B cell (primary cell): ENCODE results near the gene STAT5A. TPM values are rescaled to one million over a fixed set of nuclear protein-coding genes. Genes with fewer than 3 reads are reported as not detected.
A peak's percentile ranks its signal among the peaks of the same experiment; 100 is the strongest.

ENCODE experiments used
- ATAC-seq: fragments of 200-7000 bp; cut with Tn5 transposase; one replicate; pipeline ENCODE4 v1.10.0; 2021; ENCODE audit warnings: low read depth, mild to moderate bottlenecking, moderate number of reproducible peaks, moderate library complexity
- CTCF ChIA-PET: fragments of 350-600 bp; sonication (Branson Sonifier 250); formaldehyde crosslinking; loops from one replicate; lab custom pipeline; 2021; ENCODE audit warnings: antibody characterized with exemption, inconsistent platforms; lab: Charles Lee
- POLR2A ChIA-PET: fragments of 350-600 bp; sonication (Branson Sonifier 250); formaldehyde crosslinking; loops from one replicate; lab custom pipeline; 2021; ENCODE audit warnings: antibody characterized with exemption; lab: Charles Lee
- DNase-seq: peaks from one replicate; pipeline ENCODE4 v3.0.0; 2013
- H2AFZ ChIP-seq: 2 replicates; pipeline ENCODE4 v1.6.1; 2012; ENCODE audit warnings: mild to moderate bottlenecking, low read depth, low read length; ENCODE audit not compliant: insufficient read depth, poor library complexity, severe bottlenecking
- H3K27ac ChIP-seq, 2 donors: 1 replicate in 1 of 2; 2 replicates in 1 of 2; pipeline ENCODE4 v1.5.1; 2012 to 2013; ENCODE audit warnings: low read length in 2 of 2, mild to moderate bottlenecking in 2 of 2, moderate library complexity in 1 of 2
- H3K27me3 ChIP-seq, 4 experiments: fragments of 200-600 bp in 1 of 4; sonication (generic) in 1 of 4; replicated peaks in 1 of 4; 1 replicate in 2 of 4; 2 replicates in 2 of 4; pipeline versions ENCODE4 v1.6.1 to v1.7.0; 2013 to 2016; ENCODE audit warnings: low read length in 3 of 4, mild to moderate bottlenecking in 2 of 4, mixed read lengths in 1 of 4, moderate library complexity in 1 of 4; ENCODE audit not compliant: insufficient read depth in 4 of 4, control insufficient read depth in 3 of 4; ENCODE audit errors: control extremely low read depth in 1 of 4
- H3K36me3 ChIP-seq, 2 experiments: replicated peaks in 1 of 2; 1 replicate in 1 of 2; 2 replicates in 1 of 2; pipeline versions ENCODE4 v1.6.1 to v1.7.1; 2013; ENCODE audit warnings: low read length in 1 of 2; ENCODE audit not compliant: insufficient read depth in 2 of 2, control insufficient read depth in 1 of 2; ENCODE audit errors: control extremely low read depth in 1 of 2, extremely low read depth in 1 of 2
- H3K4me1 ChIP-seq, 2 donors: fragments of 200-600 bp in 1 of 2; sonication (generic) in 1 of 2; 1 replicate in 1 of 2; 2 replicates in 1 of 2; pipeline versions ENCODE4 v1.5.1 to v1.6.1; 2013 to 2017; ENCODE audit warnings: low read length in 2 of 2; ENCODE audit not compliant: control insufficient read depth in 2 of 2, insufficient read depth in 2 of 2
- H3K4me2 ChIP-seq: replicated peaks from 2 replicates; pipeline ENCODE3; 2012; ENCODE audit warnings: mild to moderate bottlenecking, low read depth, low read length; ENCODE audit not compliant: poor library complexity, severe bottlenecking
- H3K4me3 ChIP-seq, 5 experiments: fragments of 200-600 bp in 1 of 5; sonication (generic) in 1 of 5; 1 replicate in 3 of 5; 2 replicates in 2 of 5; pipeline versions ENCODE4 v1.5.1 to v1.7.0; 2011 to 2016; ENCODE audit warnings: low read length in 4 of 5, mild to moderate bottlenecking in 4 of 5, low read depth in 2 of 5, control low read depth in 1 of 5, moderate library complexity in 1 of 5; ENCODE audit not compliant: insufficient read depth in 1 of 5; ENCODE audit errors: control extremely low read depth in 1 of 5, extremely low read depth in 1 of 5
- H3K79me2 ChIP-seq: fragments of 200-600 bp; sonication (generic); one replicate; pipeline ENCODE4 v1.6.0; 2016; ENCODE audit warnings: low read length; ENCODE audit not compliant: control insufficient read depth, insufficient read depth
- H3K9ac ChIP-seq: fragments of 200-600 bp; sonication (generic); 2 replicates; pipeline ENCODE4 v1.6.1; 2017; ENCODE audit warnings: mild to moderate bottlenecking, low read length, moderate library complexity
- H3K9me3 ChIP-seq, 3 donors: one replicate each; pipeline versions ENCODE4 v1.6.1 to v1.7.1; 2013; ENCODE audit warnings: low read length in 2 of 3; ENCODE audit not compliant: control insufficient read depth in 2 of 3, insufficient read depth in 1 of 3; ENCODE audit errors: control extremely low read depth in 1 of 3
- H4K20me1 ChIP-seq: 2 replicates; pipeline ENCODE4 v1.6.0; 2012; ENCODE audit warnings: mild to moderate bottlenecking, low read length; ENCODE audit not compliant: insufficient read depth, control insufficient read depth, poor library complexity, severe bottlenecking
- H3K27ac Mint-ChIP-seq: one replicate; pipeline ENCODE4 v1.8.0; 2021; ENCODE audit warnings: mixed read lengths
- H3K27me3 Mint-ChIP-seq: one replicate; pipeline ENCODE4 v1.8.0; 2021; ENCODE audit warnings: mixed read lengths
- H3K4me1 Mint-ChIP-seq: one replicate; pipeline ENCODE4 v1.8.0; 2021; ENCODE audit warnings: mixed read lengths
- H3K4me3 Mint-ChIP-seq: one replicate; pipeline ENCODE4 v1.8.0; 2021; ENCODE audit warnings: mixed read lengths
- H3K9me3 Mint-ChIP-seq: one replicate; pipeline ENCODE4 v1.8.0; 2022; ENCODE audit warnings: mixed read lengths; ENCODE audit not compliant: insufficient read depth
- CTCF ChIP-seq: fragments of 200-600 bp; IDR thresholded peaks from one replicate; pipeline ENCODE4 v1.8.0; 2022; ENCODE audit warnings: antibody characterized with exemption, mild to moderate bottlenecking
- EZH2 ChIP-seq: IDR thresholded peaks from 2 replicates; pipeline ENCODE4 v1.6.1; 2012; ENCODE audit warnings: borderline replicate concordance, low read depth, mild to moderate bottlenecking, moderate library complexity, low read length; ENCODE audit not compliant: insufficient read depth, poor library complexity, severe bottlenecking
- WGBS: methylation state at CpG from one replicate; pipeline ENCODE4 v1.1.5; 2013; ENCODE audit warnings: missing lambda C conversion rate; ENCODE audit not compliant: insufficient coverage; 5-methylcytosine and 5-hydroxymethylcytosine counted together
- intact Hi-C: fragments of 100-400 bp; cut with micrococcal nuclease; formaldehyde crosslinking; loops from one replicate; pipeline ENCODE4 v1.10.0; 2022
- polyA plus RNA-seq: library from polyadenylated mRNA; depleted of rRNA; stranded (reverse); fragments of >200 nt; gene quantifications from 2 replicates; pipeline ENCODE4 v1.2.3, GENCODE V29; 2012
- total RNA-seq, 2 donors: library from RNA; stranded (reverse); fragments of 120-200 nt in 1 of 2; gene quantifications; 1 replicate in 1 of 2; 2 replicates in 1 of 2; pipeline versions ENCODE4 v1.2.3 to v1.2.4, GENCODE V29; 2013 to 2022

Gene STAT5A
- total and polyA plus RNA-seq, 2 donors (not counting 1 experiment from before 2014, with no cell fraction given) = 48.8 to 110 TPM

GRCh38 chr17:42275527-42276358 lies 12.6 kb upstream of the STAT5A start:
- Histone ChIP-seq H3K4me2 (peak overlapping the region; percentile 97), H3K4me1 (peaks cover 42 to 44% of the 10 kb centered on the region in 2 donors), H3K4me3 (peak overlapping the region; percentile 73 to 86 (median 75)), H3K36me3 (no peaks in the 10 kb centered on the region), H4K20me1 (no peaks in the 10 kb centered on the region), H3K9me3 (no peaks in the 10 kb centered on the region), H2AFZ (peak overlapping the region; percentile 95), H3K79me2 (peaks cover 48% of the 10 kb centered on the region), H3K27me3 (no peaks in the 10 kb centered on the region), H3K27ac (peak overlapping the region; percentile 23 to 70), H3K9ac (peak overlapping the region; percentile 77)
- DNase-seq = no peak
- WGBS = under 1% methylated on average over 60 of the region's 82 CpGs
- no peaks in the 10 kb centered on the region for H3K9me3 Mint-ChIP-seq
- no peak for TF ChIP-seq CTCF
- CTCF ChIA-PET = interaction anchor here (2.0 to 3.5 kb wide), 2 partner anchors 28 to 130 kb away, joined by 5 to 21 read pairs; no protein-coding TSS in a partner anchor
- POLR2A ChIA-PET = interaction anchor here (0.7 to 1.7 kb wide), 4 partner anchors 13 to 53 kb away, joined by 3 to 8 read pairs (median 6); partner anchors contain the start of gene STAT5A
- no peaks in the 10 kb centered on the region for H3K27me3 Mint-ChIP-seq
- peak overlapping the region; percentile 88 for H3K27ac Mint-ChIP-seq
- intact Hi-C loops = loop anchor here (1.0 to 10.0 kb wide), 3 partner anchors 13 to 51 kb away; partner anchors contain the start of gene STAT5A
- peaks cover 57% of the 10 kb centered on the region for H3K4me1 Mint-ChIP-seq
- peak; percentile 59 for ATAC-seq
- H3K4me3 Mint-ChIP-seq = peak overlapping the region; percentile 91

- H3K27me3 ChIP-seq = no peaks in the 10 kb centered on the region
- no peaks in the 10 kb centered on the region for H3K36me3 ChIP-seq
- H2AFZ ChIP-seq = peak within 1 kb of the TSS; percentile 95
- H3K4me3 Mint-ChIP-seq = peak within 1 kb of the TSS; percentile 91
- no peaks in the 10 kb centered on the region for H4K20me1 ChIP-seq
- under 1% methylated on average over 47 of the region's 47 CpGs for WGBS
- peak within 1 kb of the TSS; percentile 92 for H3K9ac ChIP-seq
- peak within 1 kb of the TSS; percentile 41 to 79 for H3K27ac ChIP-seq
- H3K79me2 ChIP-seq = peaks cover 42% of the 10 kb centered on the region
- ChIA-PET CTCF (interaction anchor here (3.5 kb wide), 1 partner anchor 28 kb away, joined by 21 read pairs; no protein-coding TSS in a partner anchor), POLR2A (interaction anchor here (1.3 to 1.7 kb wide), 3 partner anchors 12 to 29 kb away, joined by 3 to 8 read pairs (median 7); partner anchors contain the start of gene STAT5A)
- DNase-seq (peak; percentile 88), ATAC-seq (peak; percentile 84)
- no peaks in the 10 kb centered on the region for H3K9me3 ChIP-seq
- peak within 1 kb of the TSS; percentile 88 for H3K27ac Mint-ChIP-seq
- no peaks in the 10 kb centered on the region for H3K9me3 Mint-ChIP-seq
- H3K27me3 Mint-ChIP-seq = no peaks in the 10 kb centered on the region
- peaks cover 52% of the 10 kb centered on the region for H3K4me1 Mint-ChIP-seq
- H3K4me2 ChIP-seq = peak within 1 kb of the TSS; percentile 97
- peaks cover 37 to 40% of the 10 kb centered on the region in 2 donors for H3K4me1 ChIP-seq
- TF ChIP-seq EZH2 (no peak), CTCF (no peak)
- intact Hi-C loops = loop anchor here (1.0 to 10.0 kb wide), 3 partner anchors 12 to 51 kb away; partner anchors contain the start of gene STAT5A
- H3K4me3 ChIP-seq = peak within 1 kb of the TSS; percentile 73 to 86 (median 75)
Observed at GRCh38 chr17:42276359-42276608, 12.0 kb upstream of the STAT5A start, which contains the start of gene STAT5B. STAT5B (minus strand) TSS chr17:42276391; CDS start chr17:42232127, 44,264 bp downstream.
